HepG2 (cell line): Measurements from ENCODE around the gene ALDH16A1. TPM values are rescaled to one million over a fixed set of nuclear protein-coding genes. Genes with fewer than 3 reads are reported as not detected.

Experiments
- ATAC-seq: fragments of 200-7000 bp; cut with Tn5 transposase; 3 replicates; pipeline ENCODE4 v1.9.1; 2020; ENCODE audit warnings: mild to moderate bottlenecking, moderate library complexity
- BruUV-seq: library from RNA; stranded (reverse); fragments of 400-500 nt; replicated peaks from 2 replicates; lab custom pipeline; 2021; lab: Mats Ljungman, UMichigan
- CTCF ChIA-PET: fragments of 300-600 bp; formaldehyde crosslinking; extraction: SDS; loops from one replicate; lab custom pipeline; 2021; ENCODE audit warnings: low total read pairs, inconsistent platforms, low intra/inter-chr PET ratio; lab: Yijun Ruan, JAX
- POLR2A ChIA-PET: fragments of 350-600 bp; sonication (Branson Sonifier 250); formaldehyde crosslinking; loops from one replicate; lab custom pipeline; 2020; ENCODE audit warnings: antibody characterized with exemption, inconsistent platforms; lab: Yijun Ruan, JAX
- DNase-seq: peaks from one replicate; pipeline ENCODE4 v3.0.0-alpha.2; 2015; ENCODE audit warnings: low spot score
- FAIRE-seq: peaks from 3 replicates; lab custom pipeline; 2011; peaks lifted over from hg19 to GRCh38; lab: Jason Lieb, UNC
- H2AFZ ChIP-seq: one replicate; pipeline ENCODE4 v1.6.1; 2011; ENCODE audit warnings: low read length, inconsistent platforms
- H3K27ac ChIP-seq: fragments of 300-600 bp; 3 replicates; pipeline ENCODE4 v1.8.0; 2011; ENCODE audit warnings: mixed run types, mild to moderate bottlenecking, mixed read lengths, low read length, inconsistent platforms; ENCODE audit not compliant: insufficient read depth; ENCODE audit errors: extremely low read length
- H3K27me3 ChIP-seq, 2 experiments: fragments of 200-600 bp in 1 of 2; 2 replicates in 1 of 2; 3 replicates in 1 of 2; pipeline versions ENCODE4 v1.6.0 to v1.8.0; 2011; ENCODE audit warnings: low read length in 2 of 2, mild to moderate bottlenecking in 2 of 2, moderate library complexity in 2 of 2, inconsistent platforms in 1 of 2; ENCODE audit not compliant: insufficient read depth in 2 of 2, control insufficient read depth in 1 of 2
- H3K36me3 ChIP-seq, 2 experiments: fragments of 200-600 bp in 1 of 2; replicated peaks in 1 of 2; 2 replicates in 1 of 2; 3 replicates in 1 of 2; pipeline versions ENCODE4 v1.5.1 to v1.8.0; 2011; ENCODE audit warnings: low read length in 2 of 2, inconsistent platforms in 1 of 2; ENCODE audit not compliant: insufficient read depth in 2 of 2, control insufficient read depth in 1 of 2
- H3K4me1 ChIP-seq: 2 replicates; pipeline ENCODE4 v1.5.1; 2012; ENCODE audit warnings: low read length, inconsistent platforms; ENCODE audit not compliant: insufficient read depth
- H3K4me2 ChIP-seq: 2 replicates; pipeline ENCODE4 v1.6.0; 2011; ENCODE audit warnings: low read depth, low read length, inconsistent platforms
- H3K4me3 ChIP-seq, 3 experiments: fragments of 200-600 bp in 1 of 3; sonication (generic), shearing (Covaris generic) in 1 of 3; replicated peaks in 1 of 3; 2 replicates each; pipeline ENCODE4 v1.5.1; 2011 to 2016; ENCODE audit warnings: low read length in 3 of 3, inconsistent platforms in 2 of 3, low read depth in 2 of 3, mild to moderate bottlenecking in 2 of 3, control low read depth in 1 of 3, mixed read lengths in 1 of 3; ENCODE audit not compliant: insufficient read depth in 1 of 3
- H3K79me2 ChIP-seq: one replicate; pipeline ENCODE4 v1.6.1; 2011; ENCODE audit warnings: low read length, inconsistent platforms; ENCODE audit not compliant: insufficient read depth
- H3K9ac ChIP-seq: 2 replicates; pipeline ENCODE4 v1.6.0; 2011; ENCODE audit warnings: mild to moderate bottlenecking, low read depth, low read length, inconsistent platforms; ENCODE audit not compliant: insufficient read depth
- H3K9me3 ChIP-seq: 2 replicates; pipeline ENCODE4 v1.5.1; 2012; ENCODE audit warnings: mild to moderate bottlenecking, low read length
- H4K20me1 ChIP-seq: 2 replicates; pipeline ENCODE4 v1.6.0; 2011; ENCODE audit warnings: inconsistent platforms, mild to moderate bottlenecking, low read length, moderate library complexity; ENCODE audit not compliant: insufficient read depth
- ARHGAP35 ChIP-seq: sonication (generic); formaldehyde crosslinking; IDR thresholded peaks from 2 replicates; pipeline ENCODE4 v1.9.0; 2022; ENCODE audit warnings: mild to moderate bottlenecking, inconsistent platforms, moderate library complexity, missing genetic modification reagents, borderline replicate concordance
- ETV5 ChIP-seq: IDR thresholded peaks from 2 replicates; pipeline ENCODE4 v1.6.1; 2018; ENCODE audit warnings: missing biosample characterization, missing genetic modification reagents, inconsistent platforms, borderline replicate concordance
- KDM1A ChIP-seq: IDR thresholded peaks from 2 replicates; pipeline ENCODE4 v1.6.1; 2016; ENCODE audit warnings: missing compliant biosample characterization
- KDM4B ChIP-seq: sonication (generic); formaldehyde crosslinking; IDR thresholded peaks from 2 replicates; pipeline ENCODE4 v1.4.0; 2020; ENCODE audit warnings: missing genetic modification reagents
- KMT2A ChIP-seq: sonication (generic); formaldehyde crosslinking; IDR thresholded peaks from 2 replicates; pipeline ENCODE4 v1.4.0; 2020; ENCODE audit warnings: missing genetic modification reagents
- NR2F6 ChIP-seq, 2 experiments: IDR thresholded peaks; 2 replicates each; pipeline ENCODE4 v1.6.1; 2016; ENCODE audit warnings: antibody characterized with exemption in 1 of 2, mild to moderate bottlenecking in 1 of 2
- PCBP2 ChIP-seq: fragments of 200-400 bp; formaldehyde crosslinking; optimal IDR thresholded peaks from 2 replicates; pipeline ENCODE3; 2018; ENCODE audit warnings: low read length, low read depth; ENCODE audit not compliant: poor library complexity, severe bottlenecking
- RAD21 ChIP-seq: fragments of 450-650 bp; formaldehyde crosslinking; IDR thresholded peaks from 2 replicates; pipeline ENCODE4 v1.5.0; 2020; ENCODE audit warnings: mild to moderate bottlenecking
- TRIM22 ChIP-seq: fragments of 450-650 bp; IDR thresholded peaks from 2 replicates; pipeline ENCODE4 v1.6.1; 2017
- WIZ ChIP-seq: sonication (generic); formaldehyde crosslinking; IDR thresholded peaks from 2 replicates; pipeline ENCODE4 v1.5.1; 2020; ENCODE audit warnings: mild to moderate bottlenecking, missing genetic modification reagents
- ZMYM3 ChIP-seq: sonication (generic); formaldehyde crosslinking; IDR thresholded peaks from 2 replicates; pipeline ENCODE4 v1.5.1; 2020; ENCODE audit warnings: mild to moderate bottlenecking, missing genetic modification reagents
- ZNF143 ChIP-seq: sonication (generic); formaldehyde crosslinking; IDR thresholded peaks from 2 replicates; pipeline ENCODE4 v1.4.0; 2020; ENCODE audit warnings: missing genetic modification reagents
- ZNF331 ChIP-seq: sonication (generic); formaldehyde crosslinking; IDR thresholded peaks from 2 replicates; pipeline ENCODE4 v1.4.0; 2020; ENCODE audit warnings: missing genetic modification reagents
- ZNF350 ChIP-seq: sonication (generic); formaldehyde crosslinking; IDR thresholded peaks from 2 replicates; pipeline ENCODE4 v1.4.0; 2020; ENCODE audit warnings: mild to moderate bottlenecking, low read depth, missing genetic modification reagents, borderline replicate concordance
- ZNF501 ChIP-seq: sonication (generic); formaldehyde crosslinking; IDR thresholded peaks from 2 replicates; pipeline ENCODE4 v1.5.1; 2020; ENCODE audit warnings: mild to moderate bottlenecking, moderate library complexity, missing genetic modification reagents
- ZNF781 ChIP-seq: sonication (generic); formaldehyde crosslinking; IDR thresholded peaks from 2 replicates; pipeline ENCODE4 v1.5.1; 2020; ENCODE audit warnings: borderline replicate concordance, mild to moderate bottlenecking, missing genetic modification reagents; ENCODE audit errors: not compliant biosample characterization
- ZNF850 ChIP-seq: sonication (generic); formaldehyde crosslinking; conservative IDR thresholded peaks from 2 replicates; pipeline ENCODE4 v1.9.0; 2021; ENCODE audit warnings: mild to moderate bottlenecking, missing genetic modification reagents
- WGBS: methylation state at CpG from one replicate; pipeline ENCODE4 v1.1.6; 2017; ENCODE audit warnings: low lambda C conversion rate; 5-methylcytosine and 5-hydroxymethylcytosine counted together
- in situ Hi-C: cut with HindIII; loops from 2 replicates; pipeline ENCODE4 v1.10.0; 2017; ENCODE audit warnings: low pct_unique_long_range_greater_than_20kb; ENCODE audit not compliant: extremely low pct_ligation_motif_present
- intact Hi-C: fragments of 100-400 bp; cut with micrococcal nuclease; formaldehyde crosslinking; loops from one replicate; pipeline ENCODE4 v1.10.0; 2022; ENCODE audit not compliant: unreplicated experiment
- polyA plus RNA-seq, 8 experiments: library from polyadenylated mRNA; depleted of rRNA in 3 of 8; stranded (reverse) in 7 of 8; unstranded in 1 of 8; fragments of >200 nt; fragmentation: Illumina TruSeq in 4 of 8; extraction: Trizol in 4 of 8; gene quantifications; 2 replicates each; pipeline versions ENCODE4 v1.2.1 to v1.2.3, GENCODE V29; 2011 to 2016; ENCODE audit warnings: low read depth in 4 of 8, missing spikeins in 1 of 8, mixed read lengths in 1 of 8; ENCODE audit not compliant: insufficient read depth in 1 of 8
- total RNA-seq, 5 experiments: library from RNA; depleted of rRNA; stranded (reverse); fragments of >200 nt; fragmentation: Illumina TruSeq; extraction: Trizol; gene quantifications; 2 replicates each; pipeline ENCODE4 v1.2.3, GENCODE V29; 2016; ENCODE audit warnings: low read depth in 1 of 5
- TF ChIP-seq, protein P1 (sequence below): IDR thresholded peaks from 2 replicates; pipeline ENCODE4 v1.6.1; 2018; ENCODE audit warnings: missing genetic modification reagents
- TF ChIP-seq, protein P2 (sequence below): sonication (generic); formaldehyde crosslinking; IDR thresholded peaks from 2 replicates; pipeline ENCODE4 v1.4.0; 2020; ENCODE audit warnings: missing genetic modification reagents

ALDH16A1 gene
- total and polyA plus RNA-seq, 2 of the 13 experiments (the other 11 are each of a cell fraction or from before 2014, with no cell fraction given): 8.4 to 34.9 TPM

DNA sequence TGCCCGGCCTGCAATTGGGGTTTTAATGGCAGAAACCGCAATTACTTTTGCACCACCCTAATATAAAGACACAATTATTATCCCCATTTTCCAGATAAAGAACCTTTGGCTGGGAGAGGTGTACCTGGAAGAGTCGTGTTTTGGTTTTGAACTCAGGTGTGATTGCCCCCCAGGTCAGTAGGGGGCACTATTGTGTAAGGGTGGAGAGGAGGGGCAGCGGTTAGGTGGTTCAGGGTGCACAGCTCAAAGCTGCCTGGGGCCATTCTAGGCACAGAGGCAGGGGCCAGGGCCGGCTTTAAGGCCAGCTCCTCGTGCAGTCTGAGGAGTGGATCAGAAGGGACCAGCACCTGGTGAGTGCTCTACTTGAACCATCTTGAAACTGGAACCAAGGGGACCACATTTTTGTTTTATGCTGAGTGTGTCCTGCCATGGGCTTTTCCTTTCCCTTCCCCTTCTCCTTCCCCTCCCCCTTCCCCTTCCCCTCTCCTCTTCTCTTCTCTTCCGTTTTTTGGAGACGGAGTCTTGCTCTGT is 53.6 kb downstream of the ALDH16A1 start:
- Histone ChIP-seq H3K4me3 (peak overlapping the region in 1 of 3 experiments; percentile 30; a peak in 1 of 6 replicates), H3K4me1 (peaks cover 53% of the 10 kb centered on the region), H3K9ac (no peak overlapping the region), H3K27ac (no peak overlapping the region), H3K79me2 (no peaks in the 10 kb centered on the region), H3K36me3 (no peaks in the 10 kb centered on the region), H3K4me2 (peak overlapping the region; percentile 63; the same call in 1 of the 2 replicates), H3K27me3 (no peaks in the 10 kb centered on the region), H4K20me1 (no peaks in the 10 kb centered on the region), H2AFZ (no peak overlapping the region), H3K9me3 (no peaks in the 10 kb centered on the region)
- peak; percentile 71 for DNase-seq
- WGBS: 15% methylated on average over 7 of the region's 8 CpGs
- CTCF ChIA-PET: interaction anchor here (2.1 to 3.3 kb wide), 2 partner anchors 40 to 65 kb away, joined by 31 to 47 read pairs; no protein-coding TSS in a partner anchor
- in situ Hi-C loops: loop anchor here (5.0 kb wide), 1 partner anchor 36 kb away; no protein-coding TSS in a partner anchor
- no TSS peak for BruUV-seq
- POLR2A ChIA-PET: interaction anchor here (0.6 to 1.2 kb wide), 4 partner anchors 11 to 74 kb away, joined by 3 to 9 read pairs (median 4); partner anchors contain the start of genes NOSIP and RPS11
- intact Hi-C loops: loop anchor here (1.0 kb wide), 1 partner anchor 41 kb away; no protein-coding TSS in a partner anchor
- ATAC-seq: peak; percentile 66
- peak; percentile 79 for FAIRE-seq
- TF ChIP-seq ZNF850: no peak
- TF ChIP-seq NR2F6 (IDR thresholded peaks at IDR 0.05): no peak
- TF ChIP-seq NR2F6 (CRISPR knock-in tag; IDR thresholded peaks at IDR 0.05): 0 out of 2 replicates have a peak, but pooled peaks have one; percentile 29
- TF ChIP-seq, protein P1, sequence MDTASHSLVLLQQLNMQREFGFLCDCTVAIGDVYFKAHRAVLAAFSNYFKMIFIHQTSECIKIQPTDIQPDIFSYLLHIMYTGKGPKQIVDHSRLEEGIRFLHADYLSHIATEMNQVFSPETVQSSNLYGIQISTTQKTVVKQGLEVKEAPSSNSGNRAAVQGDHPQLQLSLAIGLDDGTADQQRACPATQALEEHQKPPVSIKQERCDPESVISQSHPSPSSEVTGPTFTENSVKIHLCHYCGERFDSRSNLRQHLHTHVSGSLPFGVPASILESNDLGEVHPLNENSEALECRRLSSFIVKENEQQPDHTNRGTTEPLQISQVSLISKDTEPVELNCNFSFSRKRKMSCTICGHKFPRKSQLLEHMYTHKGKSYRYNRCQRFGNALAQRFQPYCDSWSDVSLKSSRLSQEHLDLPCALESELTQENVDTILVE (CRISPR knock-in tag): no peak
- TF ChIP-seq KDM1A (CRISPR knock-in tag): peak; percentile 27; the same call in 1 of the 2 replicates
- TF ChIP-seq, protein P2, sequence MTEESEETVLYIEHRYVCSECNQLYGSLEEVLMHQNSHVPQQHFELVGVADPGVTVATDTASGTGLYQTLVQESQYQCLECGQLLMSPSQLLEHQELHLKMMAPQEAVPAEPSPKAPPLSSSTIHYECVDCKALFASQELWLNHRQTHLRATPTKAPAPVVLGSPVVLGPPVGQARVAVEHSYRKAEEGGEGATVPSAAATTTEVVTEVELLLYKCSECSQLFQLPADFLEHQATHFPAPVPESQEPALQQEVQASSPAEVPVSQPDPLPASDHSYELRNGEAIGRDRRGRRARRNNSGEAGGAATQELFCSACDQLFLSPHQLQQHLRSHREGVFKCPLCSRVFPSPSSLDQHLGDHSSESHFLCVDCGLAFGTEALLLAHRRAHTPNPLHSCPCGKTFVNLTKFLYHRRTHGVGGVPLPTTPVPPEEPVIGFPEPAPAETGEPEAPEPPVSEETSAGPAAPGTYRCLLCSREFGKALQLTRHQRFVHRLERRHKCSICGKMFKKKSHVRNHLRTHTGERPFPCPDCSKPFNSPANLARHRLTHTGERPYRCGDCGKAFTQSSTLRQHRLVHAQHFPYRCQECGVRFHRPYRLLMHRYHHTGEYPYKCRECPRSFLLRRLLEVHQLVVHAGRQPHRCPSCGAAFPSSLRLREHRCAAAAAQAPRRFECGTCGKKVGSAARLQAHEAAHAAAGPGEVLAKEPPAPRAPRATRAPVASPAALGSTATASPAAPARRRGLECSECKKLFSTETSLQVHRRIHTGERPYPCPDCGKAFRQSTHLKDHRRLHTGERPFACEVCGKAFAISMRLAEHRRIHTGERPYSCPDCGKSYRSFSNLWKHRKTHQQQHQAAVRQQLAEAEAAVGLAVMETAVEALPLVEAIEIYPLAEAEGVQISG: peak; percentile 76
- 0 out of 2 replicates have a peak, but pooled peaks have one; percentile 33 for TF ChIP-seq ARHGAP35 (CRISPR knock-in tag)
- TF ChIP-seq KMT2A (CRISPR knock-in tag): no peak
- TF ChIP-seq ZNF143: no peak
- TF ChIP-seq KDM4B (CRISPR knock-in tag): 0 out of 2 replicates have a peak, but pooled peaks have one; percentile 33
- TF ChIP-seq ZNF331 (CRISPR knock-in tag): peak; percentile 31; the same call in 1 of the 2 replicates
- no peak for TF ChIP-seq TRIM22
- peak; percentile 90 for TF ChIP-seq RAD21 (CRISPR knock-in tag)
- peak; percentile 50; the same call in 1 of the 2 replicates for TF ChIP-seq ZNF350
- peak; percentile 75; the same call in 1 of the 2 replicates for TF ChIP-seq ZMYM3 (CRISPR knock-in tag)
- no peak for TF ChIP-seq ZNF501
- TF ChIP-seq PCBP2: peak; percentile 90
- TF ChIP-seq ZNF781 (CRISPR knock-in tag): no peak
- TF ChIP-seq WIZ (CRISPR knock-in tag): no peak
- 0 out of 2 replicates have a peak, but pooled peaks have one; percentile 17 for TF ChIP-seq ETV5 (CRISPR knock-in tag)
